Erythroblast (primary cell): ENCODE results near the gene PGAM2.
"Not testable (repeated sequence)": the region's sequence is repeated elsewhere in the genome, so short reads cannot be mapped to it uniquely, and the experiment has no call there.

ENCODE experiments used
- DNase-seq, 2 experiments: peaks; one replicate each; lab custom pipeline; 2025; lab: John Stamatoyannopoulos, UW
- POLR2A ChIP-seq: IDR thresholded peaks from 2 replicates; pipeline ENCODE4 v1.6.1; 2011; ENCODE audit warnings: mild to moderate bottlenecking, low read length

PGAM2 gene

DNA sequence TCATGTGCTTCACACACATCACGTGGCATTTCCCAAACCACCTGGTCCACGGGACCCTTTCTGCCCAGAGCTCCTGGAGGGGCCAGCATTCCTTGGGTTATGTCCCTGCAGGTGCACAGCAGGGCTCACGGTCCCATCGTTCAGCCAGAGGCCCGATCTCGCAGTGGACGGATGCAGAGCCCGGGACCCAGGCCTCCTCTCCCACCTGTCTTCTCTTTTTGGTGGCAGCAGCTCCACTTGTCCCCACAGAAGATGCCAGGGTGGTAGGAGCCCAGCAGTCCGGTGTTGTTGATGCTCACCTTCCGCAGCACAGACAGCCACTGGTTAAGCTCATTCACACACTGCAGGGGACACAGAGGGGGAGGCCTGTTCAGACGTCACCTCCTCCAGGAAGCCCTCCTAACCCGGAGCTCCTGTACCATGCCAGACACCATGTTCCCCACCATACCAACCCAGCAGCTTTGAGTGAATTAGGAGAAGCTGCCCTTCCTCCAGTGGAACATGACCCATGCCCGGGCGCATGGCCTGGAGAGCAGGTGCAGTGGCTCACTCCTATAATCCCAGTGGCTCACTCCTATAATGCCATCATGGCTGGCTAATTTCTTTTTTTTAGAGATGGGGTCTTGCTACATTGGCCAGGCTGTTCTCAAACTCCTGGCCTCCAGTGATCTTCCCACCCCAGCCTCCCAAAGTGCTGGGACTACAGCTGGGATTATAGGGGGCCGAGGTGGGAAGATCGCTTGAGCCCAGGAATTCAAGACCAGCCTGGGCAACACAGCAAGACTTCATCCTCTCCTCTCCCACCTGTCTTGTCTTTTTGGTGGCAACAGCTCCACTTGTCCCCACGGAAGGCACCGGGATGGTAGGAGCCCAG is 31.2 kb downstream of the PGAM2 start:
- not testable (repeated sequence) for DNase-seq

- not testable (repeated sequence) for DNase-seq
Observed at GRCh38 chr7:44032031-44032430, 33.3 kb downstream of the PGAM2 start.

- DNase-seq, result not testable (repeated sequence)
Observed at GRCh38 chr7:44031319-44031718, 34.0 kb downstream of the PGAM2 start.

- DNase-seq, result not testable (repeated sequence)
Observed at GRCh38 chr7:44030029-44030428, 35.3 kb downstream of the PGAM2 start.

- not testable (repeated sequence) for DNase-seq
Observed at GRCh38 chr7:44029433-44029832, 35.9 kb downstream of the PGAM2 start.

DNA sequence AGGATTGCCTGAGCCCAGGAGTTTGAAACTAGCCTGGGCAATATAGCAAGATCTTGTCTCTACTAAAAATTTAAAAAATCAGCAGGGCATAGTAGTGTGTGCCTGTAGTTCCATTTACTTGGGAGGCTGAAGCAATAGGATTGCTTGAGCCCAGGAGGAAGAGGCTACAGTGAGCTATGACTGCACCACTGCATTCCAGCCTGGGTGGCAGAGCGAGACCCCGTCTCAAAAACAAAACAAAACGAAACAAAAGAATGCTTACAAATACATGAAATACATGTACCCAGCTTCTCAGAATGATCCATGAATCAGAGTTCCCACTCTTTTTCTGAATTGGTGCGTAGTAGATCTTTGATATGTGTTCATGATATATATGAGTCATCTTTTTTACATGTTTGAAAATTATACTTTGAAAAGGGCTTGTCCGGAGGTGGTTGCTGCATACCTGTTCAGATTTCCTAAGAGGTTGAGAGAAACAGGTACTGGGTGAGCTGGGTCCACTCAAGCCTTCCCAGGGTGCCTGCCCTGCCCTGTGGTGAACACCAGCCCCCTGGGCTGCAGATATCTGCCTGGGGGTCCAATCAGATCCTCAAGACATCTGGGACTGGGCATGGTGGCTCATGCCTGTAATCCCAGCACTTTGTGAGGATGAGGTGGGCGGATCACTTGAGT is 42.4 kb downstream of the PGAM2 start:
- not testable (repeated sequence) for DNase-seq

- DNase-seq, result not testable (repeated sequence)
Observed at GRCh38 chr7:44022069-44022468, 43.3 kb downstream of the PGAM2 start.

GRCh38 chr7:44019825-44020224 is 45.5 kb downstream of the PGAM2 start:
- DNase-seq, result peak in 1 of 2 experiments; percentile 13

GRCh38 chr7:44018857-44019807 is 46.2 kb downstream of the PGAM2 start:
- TF ChIP-seq POLR2A, result peak; percentile 81
- DNase-seq, result peak; percentile 98 to 99

- not testable (repeated sequence) for DNase-seq
Observed at GRCh38 chr7:44015090-44015489, 50.3 kb downstream of the PGAM2 start.
